Measurements from ENCODE around the gene PTPN6. TPM values are rescaled to one million over a fixed set of nuclear protein-coding genes. Genes with fewer than 3 reads are reported as not detected.

PTPN6 gene
- total RNA-seq, 3 donors from 2014 or later: 37.4 to 61.7 (median 51.7) TPM

- DNase-seq (peak; percentile 96 to 98 (median 96)), ATAC-seq (peak; percentile 68)
- no peaks in the 10 kb centered on the region for H3K9me3 ChIP-seq
- peak; percentile 84 for TF ChIP-seq CTCF (IDR thresholded peaks at IDR 0.05)
- H3K4me1 ChIP-seq (ENCODE audit: low read depth): peaks cover 31% of the 10 kb centered on the region
- peak overlapping the region; percentile 52 for H3K4me3 ChIP-seq
- peaks cover 6% of the 10 kb centered on the region for H3K36me3 ChIP-seq (ENCODE audit: low read depth)
- intact Hi-C loops (cut with DNase I, micrococcal nuclease): no loop called here
Observed at GRCh38 chr12:6944381-6945186, 6.6 kb upstream of the PTPN6 start.

GRCh38 chr12:6945613-6946012, 5.5 kb upstream of the PTPN6 start:
- Histone ChIP-seq H3K9me3 (no peaks in the 10 kb centered on the region), H3K4me1 (ENCODE audit: low read depth) (peaks cover 35% of the 10 kb centered on the region), H3K36me3 (ENCODE audit: low read depth) (peaks cover 6% of the 10 kb centered on the region), H3K4me3 (no peak overlapping the region)
- TF ChIP-seq CTCF (IDR thresholded peaks at IDR 0.05): no peak
- intact Hi-C loops (cut with DNase I, micrococcal nuclease): no loop called here
- ATAC-seq: no peak
- DNase-seq: peak in 1 of 3 donors; percentile 68

GRCh38 chr12:6946033-6946919, 4.9 kb upstream of the PTPN6 start:
- TF ChIP-seq CTCF (IDR thresholded peaks at IDR 0.05): no peak
- intact Hi-C loops (cut with DNase I, micrococcal nuclease): no loop called here
- Histone ChIP-seq H3K4me1 (ENCODE audit: low read depth) (peaks cover 36% of the 10 kb centered on the region), H3K9me3 (no peaks in the 10 kb centered on the region), H3K36me3 (ENCODE audit: low read depth) (peaks cover 6% of the 10 kb centered on the region), H3K4me3 (peak overlapping the region; percentile 24)
- DNase-seq (peak; percentile 95 to 97 (median 97)), ATAC-seq (peak; percentile 77)

GRCh38 chr12:6946920-6947374, 4.2 kb upstream of the PTPN6 start:
- H3K36me3 ChIP-seq (ENCODE audit: low read depth): peaks cover 6% of the 10 kb centered on the region
- no peak overlapping the region for H3K4me3 ChIP-seq
- TF ChIP-seq CTCF (IDR thresholded peaks at IDR 0.05): no peak
- no peaks in the 10 kb centered on the region for H3K9me3 ChIP-seq
- H3K4me1 ChIP-seq (ENCODE audit: low read depth): peaks cover 36% of the 10 kb centered on the region
- intact Hi-C loops (cut with DNase I, micrococcal nuclease): no loop called here
- ATAC-seq (no peak), DNase-seq (no peak)

- H3K4me1 ChIP-seq (ENCODE audit: low read depth): peaks cover 35% of the 10 kb centered on the region
- TF ChIP-seq CTCF (IDR thresholded peaks at IDR 0.05): no peak
- ATAC-seq (no peak), DNase-seq (peak in 2 of 3 donors; percentile 25 to 37)
- no peaks in the 10 kb centered on the region for H3K9me3 ChIP-seq
- H3K4me3 ChIP-seq: no peak overlapping the region
- intact Hi-C loops (cut with DNase I, micrococcal nuclease): no loop called here
- peaks cover 6% of the 10 kb centered on the region for H3K36me3 ChIP-seq (ENCODE audit: low read depth)
Observed at GRCh38 chr12:6947615-6948014, 3.5 kb upstream of the PTPN6 start.

Measured in mucosa of descending colon (tissue), 3 donors.